GM12801 (cell line): ENCODE results near the gene TIMM22.

Experiments
- CTCF ChIP-seq: IDR thresholded peaks from one replicate; pipeline ENCODE4 v1.5.1; 2011; ENCODE audit warnings: control low read depth; ENCODE audit not compliant: insufficient read length; ENCODE audit errors: extremely low read depth

The TIMM22 gene

GRCh38 chr17:1050246-1050995, 53.5 kb downstream of the TIMM22 start:
- TF ChIP-seq CTCF, result no peak

GRCh38 chr17:1050996-1051925, 54.3 kb downstream of the TIMM22 start:
- TF ChIP-seq CTCF, result no peak
